Immature natural killer cell (primary cell): ENCODE data around the gene PSAT1. TPM values are rescaled to one million over a fixed set of nuclear protein-coding genes. Genes with fewer than 3 reads are reported as not detected.

Experiments used
- DNase-seq, 3 donors: peaks; one replicate each; pipeline ENCODE4 v3.0.0; 2022; ENCODE audit warnings: mixed read lengths in 1 of 3
- H3K27ac Mint-ChIP-seq, 6 donors: one replicate each; pipeline ENCODE4 v1.8.0; 2020; ENCODE audit warnings: mixed read lengths in 6 of 6, mild to moderate bottlenecking in 5 of 6, inconsistent platforms in 4 of 6, moderate library complexity in 3 of 6
- H3K27me3 Mint-ChIP-seq, 3 donors: one replicate each; pipeline ENCODE4 v1.8.0; 2020 to 2021; ENCODE audit warnings: low read depth in 3 of 3, mild to moderate bottlenecking in 3 of 3, mixed read lengths in 3 of 3, moderate library complexity in 3 of 3, inconsistent platforms in 1 of 3
- H3K36me3 Mint-ChIP-seq, 3 donors: one replicate each; pipeline ENCODE4 v1.8.0; 2020; ENCODE audit warnings: mixed read lengths in 3 of 3, inconsistent platforms in 2 of 3, mild to moderate bottlenecking in 2 of 3
- H3K4me1 Mint-ChIP-seq, 2 donors: one replicate each; pipeline ENCODE4 v1.8.0; 2020; ENCODE audit warnings: inconsistent platforms in 2 of 2, mild to moderate bottlenecking in 2 of 2, mixed read lengths in 2 of 2, moderate library complexity in 1 of 2
- H3K4me3 Mint-ChIP-seq, 5 donors: one replicate each; pipeline ENCODE4 v1.8.0; 2020; ENCODE audit warnings: mild to moderate bottlenecking in 5 of 5, mixed read lengths in 5 of 5, inconsistent platforms in 3 of 5, moderate library complexity in 3 of 5
- H3K9me3 Mint-ChIP-seq, 6 donors: one replicate each; pipeline ENCODE4 v1.8.0; 2020; ENCODE audit warnings: mild to moderate bottlenecking in 6 of 6, mixed read lengths in 6 of 6, inconsistent platforms in 4 of 6, moderate library complexity in 3 of 6
- polyA plus RNA-seq, 3 donors: library from polyadenylated mRNA; unstranded; fragments of 300-500 nt; fragmentation: Illumina TruSeq; gene quantifications; one replicate each; pipeline ENCODE4 v1.2.3, GENCODE V29; 2021

Gene PSAT1
- polyA plus RNA-seq, 3 donors from 2014 or later = 2.4 to 7.2 (median 3.6) TPM

DNA sequence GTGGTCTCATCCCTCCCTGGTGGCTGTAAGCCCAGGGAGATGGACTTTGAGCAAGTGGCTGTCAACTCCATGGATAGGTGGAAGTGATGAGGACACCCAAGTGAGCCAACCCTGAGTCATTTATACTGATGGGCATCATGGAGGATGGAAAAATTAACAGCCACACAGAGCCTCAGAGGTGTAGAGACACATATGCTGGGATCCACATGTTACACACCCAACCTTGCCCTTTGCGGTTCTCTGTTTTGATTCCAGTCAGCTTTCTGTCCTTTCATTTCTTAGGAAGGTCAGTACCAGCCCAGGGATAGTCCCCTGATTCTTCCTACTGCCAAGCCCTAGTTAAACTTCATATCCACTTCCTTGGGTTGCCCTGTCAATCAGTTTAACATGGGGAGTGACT lies 51.9 kb downstream of the PSAT1 start:
- Mint-ChIP-seq H3K4me1 (peaks cover 6 to 9% of the 10 kb centered on the region in 2 donors), H3K36me3 (no peaks in the 10 kb centered on the region), H3K9me3 (no peaks in the 10 kb centered on the region), H3K27ac (no peak overlapping the region), H3K27me3 (peaks cover 0 to 6% (median 2%) of the 10 kb centered on the region in 3 donors), H3K4me3 (no peak overlapping the region)
- no peak for DNase-seq

DNA sequence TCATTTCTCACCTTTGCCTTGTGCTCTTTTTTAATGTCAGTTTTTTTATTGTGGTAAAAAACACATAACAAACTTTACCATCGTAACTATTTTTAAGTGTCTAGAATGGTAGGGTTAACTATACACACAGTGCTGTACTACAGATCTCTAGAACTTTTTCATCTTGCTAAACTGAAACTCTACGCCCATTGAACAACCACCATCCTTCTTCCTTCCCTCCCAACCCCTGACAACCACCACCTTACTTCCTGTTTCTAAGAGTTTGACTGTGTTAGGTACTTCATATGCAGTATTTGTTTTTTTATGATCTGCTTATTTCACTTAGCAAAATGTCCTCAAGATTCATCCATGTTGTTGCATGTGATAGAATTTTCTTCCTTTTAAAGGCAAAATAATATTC lies 54.9 kb downstream of the PSAT1 start:
- H3K36me3 Mint-ChIP-seq = no peaks in the 10 kb centered on the region
- peaks cover 0 to 2% (median 2%) of the 10 kb centered on the region in 3 donors for H3K27me3 Mint-ChIP-seq
- no peaks in the 10 kb centered on the region for H3K9me3 Mint-ChIP-seq
- H3K27ac Mint-ChIP-seq = no peak overlapping the region
- H3K4me3 Mint-ChIP-seq = no peak overlapping the region
- peaks cover 6 to 9% of the 10 kb centered on the region in 2 donors for H3K4me1 Mint-ChIP-seq
- DNase-seq = no peak

DNA sequence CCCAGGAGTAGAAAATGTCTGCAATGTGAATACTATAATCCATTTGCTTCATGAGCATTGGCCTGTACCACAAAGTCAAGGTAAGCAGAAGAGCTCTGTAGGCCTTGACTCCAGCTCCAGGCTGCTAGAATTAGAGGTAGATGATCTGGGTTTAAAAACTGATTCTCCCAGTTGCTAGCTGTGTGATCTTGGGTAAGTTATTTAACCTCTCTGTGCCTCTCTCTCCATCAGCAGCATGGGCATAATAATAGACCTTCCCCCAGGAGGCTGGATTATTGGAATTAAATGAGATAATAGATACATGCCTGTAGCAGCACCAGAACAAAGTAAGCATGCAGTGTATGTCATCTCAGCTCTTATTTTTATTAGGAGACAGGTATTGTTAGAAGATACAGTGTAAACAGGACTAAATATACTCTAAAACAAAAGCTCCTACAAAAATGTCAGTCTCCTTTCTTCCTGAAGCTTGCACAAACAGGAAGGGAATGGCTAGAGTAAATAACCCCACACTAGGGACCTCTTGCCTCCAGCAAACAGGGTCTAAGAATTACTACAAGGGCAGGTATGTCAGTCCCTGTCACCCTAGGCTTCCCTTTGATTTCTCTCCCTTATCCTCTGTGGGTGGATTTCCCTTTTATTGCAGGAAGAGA lies 57.5 kb downstream of the PSAT1 start:
- no peak for DNase-seq
- Mint-ChIP-seq H3K27ac (no peak overlapping the region), H3K4me3 (no peak overlapping the region), H3K9me3 (no peaks in the 10 kb centered on the region), H3K27me3 (no peaks in the 10 kb centered on the region), H3K4me1 (peaks cover 6 to 9% of the 10 kb centered on the region in 2 donors), H3K36me3 (no peaks in the 10 kb centered on the region)

DNA sequence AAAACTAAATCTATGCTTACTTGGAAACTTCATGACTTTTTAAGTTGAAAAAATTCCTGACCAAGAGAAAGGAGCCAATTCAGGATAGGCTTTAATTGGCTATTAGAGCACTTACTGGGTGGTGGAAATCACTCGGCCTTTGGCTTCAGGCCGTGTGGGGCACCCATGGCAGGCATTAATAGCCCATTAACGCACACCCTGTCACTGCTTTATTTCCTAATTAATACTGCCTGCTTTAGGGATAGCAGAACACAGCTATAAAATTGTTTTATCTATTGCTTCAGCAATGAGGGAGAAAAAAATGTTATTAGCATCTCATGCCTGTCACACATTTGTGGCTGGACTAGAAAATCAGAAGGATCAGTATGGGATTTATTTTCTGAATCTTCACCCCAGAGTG lies 58.1 kb downstream of the PSAT1 start:
- Mint-ChIP-seq H3K4me3 (no peak overlapping the region), H3K9me3 (no peaks in the 10 kb centered on the region), H3K27me3 (no peaks in the 10 kb centered on the region), H3K4me1 (peaks cover 6 to 9% of the 10 kb centered on the region in 2 donors), H3K36me3 (no peaks in the 10 kb centered on the region), H3K27ac (no peak overlapping the region)
- no peak for DNase-seq

DNA sequence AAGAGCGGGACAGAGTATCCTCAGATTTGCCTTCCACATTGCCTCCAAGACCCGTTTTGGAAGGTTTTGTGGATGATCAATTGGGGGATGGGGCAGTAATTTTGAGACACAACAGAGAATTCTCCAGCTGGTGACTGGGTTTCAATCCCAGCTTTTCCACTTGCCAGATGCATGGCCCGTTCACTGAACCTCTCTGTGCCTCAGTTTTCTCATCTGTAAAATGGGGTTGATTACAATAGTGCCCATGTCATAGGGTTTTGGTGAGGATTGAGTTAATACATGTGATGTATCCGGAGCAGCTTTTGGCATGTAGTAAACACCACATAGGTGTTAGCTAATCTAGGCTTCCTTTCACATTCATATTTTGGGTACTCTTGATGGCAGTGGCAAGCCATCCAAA lies 59.7 kb downstream of the PSAT1 start:
- no peaks in the 10 kb centered on the region for H3K27me3 Mint-ChIP-seq
- DNase-seq = no peak
- H3K36me3 Mint-ChIP-seq = no peaks in the 10 kb centered on the region
- H3K27ac Mint-ChIP-seq = no peak overlapping the region
- H3K9me3 Mint-ChIP-seq = no peaks in the 10 kb centered on the region
- H3K4me1 Mint-ChIP-seq = peaks cover 5 to 8% of the 10 kb centered on the region in 2 donors
- no peak overlapping the region for H3K4me3 Mint-ChIP-seq

DNA sequence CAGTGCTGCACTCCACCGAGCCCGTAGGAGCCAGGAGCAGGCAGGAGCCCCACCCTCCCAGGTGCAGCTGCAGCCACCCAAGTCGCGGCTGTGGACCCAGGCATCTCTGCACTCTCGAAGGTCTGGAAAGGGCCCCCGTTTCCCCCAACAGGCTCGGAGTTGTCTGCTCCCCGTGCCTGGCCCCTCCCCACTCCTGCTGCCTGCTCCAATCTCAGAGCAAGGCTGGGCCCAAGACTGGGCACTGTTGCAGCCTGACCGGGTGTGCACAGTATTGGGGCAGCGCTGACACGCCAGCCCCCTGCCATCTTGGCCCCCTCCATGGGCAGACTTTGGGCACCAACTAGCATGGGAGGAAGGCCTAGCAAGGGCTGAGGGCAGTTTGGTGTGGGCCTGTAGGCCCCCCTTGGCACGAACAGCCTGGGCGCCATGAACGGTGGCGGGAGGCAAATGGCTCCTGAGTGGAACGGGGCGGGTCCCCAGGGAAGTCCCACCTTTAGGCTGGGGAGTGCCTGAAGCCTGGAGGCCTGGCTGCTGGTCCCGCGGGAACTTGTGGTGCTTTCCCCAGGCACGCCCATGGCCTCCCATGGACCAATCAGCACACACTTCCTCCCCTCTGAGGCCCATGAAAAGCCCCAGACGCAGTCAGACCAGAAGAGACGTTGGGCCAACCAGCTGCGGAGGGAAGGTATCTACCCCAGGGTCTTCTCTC lies 60.4 kb downstream of the PSAT1 start:
- no peak for DNase-seq
- no peak overlapping the region for H3K27ac Mint-ChIP-seq
- H3K9me3 Mint-ChIP-seq = no peaks in the 10 kb centered on the region
- H3K4me3 Mint-ChIP-seq = no peak overlapping the region
- no peaks in the 10 kb centered on the region for H3K27me3 Mint-ChIP-seq
- no peaks in the 10 kb centered on the region for H3K36me3 Mint-ChIP-seq
- peaks cover 0 to 1% of the 10 kb centered on the region in 2 donors for H3K4me1 Mint-ChIP-seq

DNA sequence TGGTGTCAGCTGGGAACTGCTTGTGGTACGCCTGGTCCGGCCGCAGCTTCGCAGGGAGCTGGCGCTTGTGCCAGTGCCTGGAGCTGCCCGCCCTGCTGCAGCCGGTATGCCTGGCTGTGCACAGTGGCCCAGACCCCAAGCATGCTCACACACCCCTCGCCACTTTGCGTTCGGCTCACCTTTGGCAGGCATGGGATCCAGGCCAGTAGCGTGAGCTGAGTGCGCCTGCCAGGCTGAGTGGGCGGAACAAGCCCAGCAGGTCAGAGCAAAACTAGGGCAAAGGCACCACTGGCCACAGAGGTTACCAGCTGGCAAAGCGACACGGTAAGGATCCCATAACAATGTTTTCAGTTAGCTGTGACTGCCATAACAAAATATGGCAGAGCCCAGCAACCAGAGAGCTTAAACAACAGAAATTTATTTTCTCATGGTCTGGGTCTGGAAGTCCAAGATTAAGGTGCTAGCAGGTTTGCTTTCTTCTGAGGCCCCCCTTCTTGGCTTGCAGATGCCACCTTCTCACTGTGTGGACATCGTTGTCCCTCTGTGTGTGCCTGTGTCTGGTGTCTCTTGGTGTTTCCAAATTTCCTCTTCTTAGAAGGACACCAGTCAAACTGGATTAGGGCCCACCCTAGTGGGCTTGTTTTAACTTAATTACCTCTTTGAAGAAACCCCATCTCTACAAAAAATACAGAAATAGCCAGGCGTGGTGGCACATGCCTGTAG lies 61.6 kb downstream of the PSAT1 start:
- Mint-ChIP-seq H3K36me3 (no peaks in the 10 kb centered on the region), H3K27me3 (no peaks in the 10 kb centered on the region), H3K4me3 (no peak overlapping the region), H3K27ac (no peak overlapping the region), H3K4me1 (no peaks in the 10 kb centered on the region), H3K9me3 (no peaks in the 10 kb centered on the region)
- no peak for DNase-seq

DNA sequence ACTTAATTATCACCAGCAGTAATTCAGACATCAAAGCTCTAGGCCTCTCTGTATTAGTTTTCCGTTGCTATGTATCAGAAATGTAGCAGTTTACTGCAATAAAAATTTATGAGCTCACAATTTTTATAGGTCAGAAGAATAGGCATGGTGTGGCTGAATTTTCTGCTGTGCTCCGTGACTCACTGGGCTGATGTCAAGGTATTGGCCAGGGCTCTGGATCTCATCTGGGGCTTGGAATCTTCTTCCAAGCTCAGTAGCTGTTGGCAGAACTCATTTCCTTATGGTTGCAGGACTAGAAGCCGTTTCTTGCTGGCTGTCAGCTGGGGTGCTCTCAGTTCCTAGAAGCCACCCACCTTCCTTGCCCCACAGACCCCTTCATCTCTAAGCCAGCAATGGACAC lies 66.3 kb downstream of the PSAT1 start:
- H3K27me3 Mint-ChIP-seq = peaks cover 0 to 2% (median 1%) of the 10 kb centered on the region in 3 donors
- H3K9me3 Mint-ChIP-seq = no peaks in the 10 kb centered on the region
- no peak overlapping the region for H3K4me3 Mint-ChIP-seq

DNA sequence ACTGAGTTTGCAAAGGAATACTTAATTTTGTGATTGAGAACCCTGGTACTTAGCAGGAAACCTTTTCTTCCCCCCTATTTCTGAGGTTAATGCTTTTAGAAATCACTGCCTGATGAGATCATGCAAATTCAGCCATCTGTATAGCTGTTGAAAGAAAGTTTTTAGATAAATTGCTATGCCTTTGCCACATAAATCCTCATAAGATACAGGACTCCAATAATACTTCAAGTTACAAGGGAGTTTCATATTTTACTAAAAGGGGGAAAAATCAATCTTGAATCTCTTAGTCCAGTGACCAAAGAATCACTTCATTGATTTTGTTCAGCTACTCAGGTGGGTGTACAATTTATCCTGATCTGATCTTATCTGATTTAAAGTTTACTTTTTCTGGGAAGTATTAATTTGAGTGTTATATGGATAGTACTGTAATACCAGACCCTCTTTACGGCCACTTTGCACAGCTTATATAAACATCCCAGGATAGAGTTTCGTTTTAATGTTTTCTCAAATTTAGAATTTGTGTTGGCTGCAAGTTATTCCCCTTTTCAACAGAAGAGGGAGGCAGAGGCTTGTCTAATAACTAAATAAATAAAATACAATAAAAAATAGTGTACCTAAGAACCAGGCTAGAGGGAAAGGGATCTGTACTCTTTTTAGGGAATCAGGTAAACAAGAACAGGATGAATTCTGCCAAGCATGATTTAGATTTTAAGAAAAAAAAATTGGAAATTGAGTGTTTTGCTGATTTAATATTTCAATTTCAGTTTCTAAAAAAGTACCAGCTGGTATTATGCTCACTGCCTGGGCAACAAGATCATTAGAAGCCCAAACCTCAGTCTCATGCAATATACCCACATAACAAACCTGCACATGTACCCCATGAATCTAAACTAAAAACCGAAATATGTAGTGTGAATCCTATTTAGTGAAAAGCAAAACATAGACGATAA lies 69.1 kb downstream of the PSAT1 start:
- Mint-ChIP-seq H3K27me3 (peaks cover 0 to 2% (median 1%) of the 10 kb centered on the region in 3 donors), H3K9me3 (no peaks in the 10 kb centered on the region), H3K4me3 (no peak overlapping the region), H3K27ac (no peak overlapping the region), H3K36me3 (no peaks in the 10 kb centered on the region), H3K4me1 (no peaks in the 10 kb centered on the region)
- no peak for DNase-seq

More for the DNA sequence above, 66.3 kb downstream of the PSAT1 start:
- no peak for DNase-seq
- H3K4me1 Mint-ChIP-seq = no peaks in the 10 kb centered on the region
- H3K36me3 Mint-ChIP-seq = no peaks in the 10 kb centered on the region
- no peak overlapping the region for H3K27ac Mint-ChIP-seq

DNA sequence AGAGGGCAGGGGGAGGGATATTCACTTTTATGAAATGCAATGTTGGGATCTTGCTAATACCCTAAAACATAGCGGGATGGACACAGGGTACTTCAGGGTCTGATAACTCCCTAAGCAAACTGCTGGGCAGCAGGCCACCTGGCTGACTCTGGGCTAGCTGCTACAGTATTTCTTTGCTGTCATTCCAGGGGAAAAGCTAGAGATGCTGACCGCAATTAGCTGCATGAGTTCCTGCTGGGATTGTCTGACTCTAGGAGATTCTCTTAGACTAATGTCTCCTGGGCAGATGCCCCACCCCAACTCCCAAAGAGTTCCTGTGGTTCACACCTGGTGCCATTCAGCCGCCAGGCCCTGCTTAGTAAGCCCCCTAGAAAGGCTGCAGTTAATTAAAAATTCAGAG lies 69.9 kb downstream of the PSAT1 start:
- Mint-ChIP-seq H3K27me3 (peaks cover 0 to 2% (median 1%) of the 10 kb centered on the region in 3 donors), H3K27ac (no peak overlapping the region), H3K36me3 (no peaks in the 10 kb centered on the region), H3K9me3 (no peaks in the 10 kb centered on the region), H3K4me3 (no peak overlapping the region), H3K4me1 (no peaks in the 10 kb centered on the region)
- DNase-seq = no peak

DNA sequence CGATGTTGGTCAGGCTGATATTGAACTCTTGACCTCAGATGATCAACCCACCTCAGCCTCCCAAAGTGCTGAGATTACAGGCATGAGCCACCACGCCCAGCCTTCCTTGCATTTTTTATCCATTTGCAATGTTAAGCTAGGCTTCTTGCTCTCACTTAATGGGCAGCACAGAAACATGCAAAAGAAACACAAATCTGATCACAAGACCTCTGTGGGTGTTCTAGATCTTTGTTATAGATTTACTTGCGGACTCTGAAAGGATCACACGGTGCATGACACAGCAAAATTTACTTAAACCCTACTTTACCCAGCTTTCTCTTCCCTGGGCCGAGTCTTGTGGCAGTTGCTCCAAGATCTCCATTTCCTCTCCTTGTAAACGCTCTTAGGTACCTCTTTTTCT lies 71.3 kb downstream of the PSAT1 start:
- H3K36me3 Mint-ChIP-seq = no peaks in the 10 kb centered on the region
- no peaks in the 10 kb centered on the region for H3K9me3 Mint-ChIP-seq
- H3K4me1 Mint-ChIP-seq = no peaks in the 10 kb centered on the region
- no peak overlapping the region for H3K4me3 Mint-ChIP-seq
- peaks cover 0 to 6% (median 5%) of the 10 kb centered on the region in 3 donors for H3K27me3 Mint-ChIP-seq
- H3K27ac Mint-ChIP-seq = no peak overlapping the region
- no peak for DNase-seq

DNA sequence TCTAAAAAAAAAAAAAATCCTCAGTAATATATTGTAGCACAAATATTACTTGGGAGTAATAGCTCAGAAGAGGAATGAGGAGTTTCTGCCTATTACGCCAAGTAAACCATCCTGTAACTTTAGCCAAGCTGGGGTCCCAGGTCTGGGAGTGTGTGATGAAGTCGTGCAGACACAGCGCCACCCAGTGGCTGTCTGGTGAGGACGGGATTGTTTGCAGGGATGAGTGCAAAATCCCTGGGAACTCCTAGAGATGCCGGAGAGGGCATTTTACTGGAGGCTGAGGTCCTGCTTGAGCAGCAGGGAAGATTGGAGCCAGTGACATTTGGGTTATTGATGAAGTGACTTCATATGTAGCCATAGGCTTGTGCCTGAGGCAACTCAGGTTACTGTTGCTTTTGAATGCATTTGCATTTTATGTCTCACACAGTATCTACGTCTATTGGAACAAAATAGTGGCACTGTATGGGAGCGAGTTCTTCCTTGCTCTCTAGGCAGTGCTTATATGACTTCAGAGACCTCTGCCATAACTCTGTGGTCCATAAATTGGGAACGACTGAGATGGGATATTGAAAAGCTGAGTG lies 72.8 kb downstream of the PSAT1 start:
- Mint-ChIP-seq H3K4me3 (no peak overlapping the region), H3K27me3 (peaks cover 2 to 10% (median 7%) of the 10 kb centered on the region in 3 donors), H3K4me1 (no peaks in the 10 kb centered on the region), H3K27ac (no peak overlapping the region), H3K9me3 (no peaks in the 10 kb centered on the region), H3K36me3 (no peaks in the 10 kb centered on the region)
- DNase-seq = peak; percentile 6 to 30 (median 18)

DNA sequence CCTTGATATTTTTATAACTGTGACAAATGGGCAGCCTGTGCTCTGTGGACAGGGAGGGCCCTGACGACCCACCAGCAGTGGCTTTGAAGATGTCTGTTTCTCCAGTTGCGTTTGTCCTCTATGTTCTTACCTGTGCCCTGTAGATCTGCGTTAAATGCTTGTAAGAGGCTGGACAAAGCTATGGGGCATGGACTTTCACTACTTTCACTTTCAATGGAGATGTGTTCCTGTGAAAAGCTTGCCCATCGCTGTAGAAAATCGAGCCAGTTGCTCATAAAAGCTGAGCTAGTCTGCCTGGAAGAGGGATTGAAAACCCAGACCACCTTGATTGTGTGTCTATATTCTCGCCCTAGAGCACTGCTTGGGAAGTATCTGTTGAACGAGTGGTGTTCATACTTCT lies 74.1 kb downstream of the PSAT1 start:
- no peaks in the 10 kb centered on the region for H3K9me3 Mint-ChIP-seq

More for the DNA sequence above, 74.1 kb downstream of the PSAT1 start:
- Mint-ChIP-seq H3K4me3 (no peak overlapping the region), H3K27me3 (peaks cover 2 to 10% (median 8%) of the 10 kb centered on the region in 3 donors), H3K27ac (no peak overlapping the region), H3K36me3 (no peaks in the 10 kb centered on the region), H3K4me1 (no peaks in the 10 kb centered on the region)
- DNase-seq = no peak
